Measurements from ENCODE around the gene RPS17.

RPS17 gene

DNA sequence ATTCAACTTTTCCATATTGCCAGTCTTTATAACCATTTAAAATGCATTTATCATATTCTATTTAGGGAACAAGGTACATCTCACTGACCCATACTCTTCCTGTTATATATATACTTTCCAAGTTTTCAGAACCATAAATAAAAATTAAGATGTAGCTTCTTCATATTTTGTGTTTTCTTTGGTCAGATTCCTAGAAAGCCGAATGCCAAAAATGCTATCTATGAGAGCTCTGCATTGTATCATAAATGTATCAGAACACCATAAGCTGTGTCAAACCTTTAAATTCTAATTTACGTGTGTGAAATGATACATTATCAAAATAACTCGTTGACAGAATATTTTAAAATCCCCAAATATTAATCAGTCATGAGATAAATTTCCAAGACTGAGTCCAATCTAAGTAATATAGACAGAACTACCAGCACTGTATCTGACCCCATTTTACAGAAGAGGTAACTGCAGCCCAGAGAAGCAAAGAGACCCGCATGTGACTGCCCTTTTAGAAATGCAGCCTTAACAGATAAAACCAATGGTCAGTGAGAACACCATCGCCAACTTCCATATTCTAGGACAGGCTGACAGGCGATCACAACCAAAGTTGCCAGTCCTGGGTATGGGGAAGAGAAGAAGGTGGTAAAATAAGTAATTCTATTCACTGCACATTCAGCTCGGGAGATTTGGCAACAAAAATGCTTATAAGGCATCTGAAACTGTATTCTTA, 16.2 kb upstream of the RPS17 start:
- no peaks in the 10 kb centered on the region for H3K36me3 Mint-ChIP-seq
- H3K27ac Mint-ChIP-seq: no peak overlapping the region
- H3K4me3 Mint-ChIP-seq: no peak overlapping the region
- peaks cover 9 to 11% of the 10 kb centered on the region in 2 donors for H3K4me1 Mint-ChIP-seq
- ATAC-seq (replicated peaks) (no peak), DNase-seq (no peak)
- peaks cover 20 to 21% of the 10 kb centered on the region in 2 donors for H3K27me3 Mint-ChIP-seq
- no peaks in the 10 kb centered on the region for H3K9me3 Mint-ChIP-seq

DNA sequence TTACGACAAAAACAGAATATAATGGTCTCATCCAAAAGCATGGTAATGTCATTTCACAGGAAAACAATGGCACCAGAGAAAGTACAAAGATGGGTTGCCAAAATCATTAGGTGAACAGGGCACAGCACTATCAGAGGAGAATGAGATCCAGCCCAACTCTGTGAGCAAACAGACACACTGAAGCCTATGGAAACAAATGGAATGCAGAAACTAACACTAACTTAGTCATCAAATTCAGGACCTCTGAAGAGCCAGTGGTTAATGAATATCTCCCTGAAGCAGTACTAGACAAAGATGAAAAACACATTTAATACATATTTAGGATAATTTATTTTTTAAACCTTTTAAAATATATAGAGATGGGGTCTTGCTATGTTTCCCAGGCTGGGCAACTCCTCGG, 14.6 kb upstream of the RPS17 start:
- no peak overlapping the region for H3K4me3 Mint-ChIP-seq
- no peaks in the 10 kb centered on the region for H3K9me3 Mint-ChIP-seq
- H3K27me3 Mint-ChIP-seq: peaks cover 24 to 33% of the 10 kb centered on the region in 2 donors
- no peaks in the 10 kb centered on the region for H3K36me3 Mint-ChIP-seq
- ATAC-seq (replicated peaks) (no peak), DNase-seq (no peak)
- no peak overlapping the region for H3K27ac Mint-ChIP-seq
- H3K4me1 Mint-ChIP-seq: peaks cover 23 to 27% of the 10 kb centered on the region in 2 donors

DNA sequence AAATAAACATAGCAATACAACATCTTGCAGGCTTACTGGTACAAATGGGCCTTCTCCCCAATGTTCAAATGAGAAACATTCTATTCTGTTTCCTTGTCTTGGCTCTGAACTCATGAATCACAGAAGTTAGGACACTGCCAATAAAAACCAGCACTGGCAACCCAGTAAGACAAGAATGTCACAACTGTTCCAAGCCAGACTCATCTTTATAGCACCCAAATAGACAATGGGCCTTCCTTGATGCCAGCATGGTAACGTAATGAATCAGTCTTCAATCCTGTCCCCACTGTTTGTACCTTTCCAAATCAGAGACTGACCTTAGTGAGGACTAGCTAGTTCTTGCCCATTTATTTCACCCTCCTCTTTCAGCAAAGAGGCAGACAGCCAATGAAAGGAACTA, 14.1 kb upstream of the RPS17 start:
- Mint-ChIP-seq H3K27ac (no peak overlapping the region), H3K27me3 (peaks cover 24 to 37% of the 10 kb centered on the region in 2 donors), H3K4me3 (no peak overlapping the region), H3K4me1 (peaks cover 24 to 28% of the 10 kb centered on the region in 2 donors), H3K9me3 (no peaks in the 10 kb centered on the region), H3K36me3 (no peaks in the 10 kb centered on the region)
- DNase-seq (no peak), ATAC-seq (replicated peaks) (no peak)

DNA sequence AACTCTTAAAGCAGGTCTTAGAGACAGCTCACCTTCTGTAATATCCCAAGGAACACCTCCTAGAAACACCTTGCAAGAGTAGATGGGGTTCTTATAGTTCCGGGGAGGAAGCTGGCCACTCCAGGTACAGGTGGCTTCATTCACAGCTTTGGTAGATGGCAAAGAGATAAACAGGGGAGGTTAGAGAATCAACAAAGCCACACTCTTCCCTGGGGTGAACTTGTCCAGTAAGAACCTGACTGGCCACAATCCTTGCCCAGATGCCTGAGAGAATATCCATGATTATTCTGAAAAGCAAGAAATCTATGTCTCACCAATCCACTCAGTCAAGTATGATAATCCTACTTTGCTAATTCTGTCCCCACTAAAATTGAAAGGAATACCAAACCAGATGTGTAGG, 13.6 kb upstream of the RPS17 start:
- Mint-ChIP-seq H3K27ac (no peak overlapping the region), H3K4me1 (peaks cover 24 to 31% of the 10 kb centered on the region in 2 donors), H3K9me3 (no peaks in the 10 kb centered on the region), H3K4me3 (no peak overlapping the region), H3K36me3 (no peaks in the 10 kb centered on the region), H3K27me3 (peaks cover 24 to 37% of the 10 kb centered on the region in 2 donors)
- ATAC-seq (replicated peaks) (no peak), DNase-seq (no peak)

DNA sequence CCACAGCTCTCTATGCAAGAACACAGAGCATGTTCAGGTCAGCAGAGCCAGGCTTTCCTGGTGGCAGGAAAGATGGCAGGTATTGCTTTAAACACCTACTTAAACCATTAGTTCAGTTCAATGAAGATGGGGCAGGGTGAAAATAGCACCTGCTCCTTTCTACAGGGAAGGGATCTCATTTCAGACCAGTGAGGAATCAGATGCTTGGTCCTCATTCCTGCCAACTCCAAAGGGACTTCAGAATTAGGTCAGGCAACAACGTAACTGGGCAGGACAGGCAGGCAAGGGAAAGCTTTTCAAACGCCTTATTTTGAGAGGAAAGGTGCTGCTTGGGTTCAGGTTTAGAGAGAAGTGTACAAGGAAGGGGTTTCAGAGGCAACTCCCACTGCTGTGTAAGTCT, 12.6 kb upstream of the RPS17 start:
- no peak overlapping the region for H3K4me3 Mint-ChIP-seq
- H3K9me3 Mint-ChIP-seq: no peaks in the 10 kb centered on the region
- no peak overlapping the region for H3K27ac Mint-ChIP-seq
- H3K4me1 Mint-ChIP-seq: peaks cover 27 to 38% of the 10 kb centered on the region in 2 donors
- no peaks in the 10 kb centered on the region for H3K36me3 Mint-ChIP-seq
- DNase-seq (no peak), ATAC-seq (replicated peaks) (no peak)
- H3K27me3 Mint-ChIP-seq: peaks cover 24 to 37% of the 10 kb centered on the region in 2 donors

DNA sequence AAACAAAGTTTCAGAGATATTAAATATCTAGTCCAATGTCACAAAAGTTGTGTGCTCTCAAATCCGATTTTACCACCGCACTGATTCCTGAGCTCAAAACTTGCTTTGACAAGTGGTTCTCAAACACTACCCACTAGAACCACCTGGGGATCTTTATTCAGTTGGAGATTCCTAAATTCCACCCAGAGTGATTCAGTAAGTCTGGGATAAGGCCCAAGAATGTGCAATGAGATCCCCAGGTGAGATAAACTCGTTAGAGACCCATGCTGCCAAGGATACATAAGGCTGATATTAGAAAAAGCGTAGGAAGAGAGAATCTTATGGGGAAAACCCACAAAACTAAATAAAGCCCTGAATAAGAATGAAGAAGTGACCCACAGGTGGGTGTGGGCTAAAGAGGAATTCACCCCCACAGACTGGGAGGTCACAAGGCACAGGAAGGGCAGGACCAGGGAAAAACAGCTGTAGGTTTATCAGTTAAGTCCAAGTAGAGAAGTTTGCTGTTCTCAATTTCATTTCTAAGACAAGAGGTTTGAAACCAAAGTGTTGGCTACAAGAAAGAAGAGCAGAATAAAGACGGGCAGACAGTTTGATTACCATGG, 11.5 kb upstream of the RPS17 start:
- Mint-ChIP-seq H3K27ac (peak overlapping the region; percentile 10), H3K4me1 (peaks cover 27 to 38% of the 10 kb centered on the region in 2 donors), H3K4me3 (peak overlapping the region; percentile 4 to 46), H3K9me3 (no peaks in the 10 kb centered on the region), H3K27me3 (peaks cover 21 to 39% of the 10 kb centered on the region in 2 donors), H3K36me3 (no peaks in the 10 kb centered on the region)
- DNase-seq (no peak), ATAC-seq (replicated peaks) (peak; percentile 61 to 72)

DNA sequence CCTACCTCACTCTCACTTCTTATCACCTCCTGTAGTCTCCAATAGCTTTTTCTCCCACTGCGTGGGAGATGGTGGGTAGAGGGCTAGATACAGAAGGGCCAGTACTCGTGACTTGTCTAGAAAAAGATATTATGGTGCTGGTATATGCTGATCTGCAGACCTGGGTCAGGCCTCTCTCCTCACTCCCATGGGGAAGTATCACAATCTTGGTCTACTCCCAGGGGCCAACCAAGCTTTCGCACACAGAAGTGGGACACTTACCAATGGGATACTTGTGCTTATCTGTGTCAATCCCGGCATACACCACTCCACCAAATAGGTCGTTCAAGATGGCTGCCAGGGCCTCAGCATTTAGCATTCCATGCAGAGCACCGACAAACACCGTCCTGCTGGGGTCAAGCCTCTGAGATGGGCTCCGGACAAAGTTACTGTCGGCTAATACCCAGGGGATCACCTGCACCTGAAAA, 9.0 kb upstream of the RPS17 start:
- no peaks in the 10 kb centered on the region for H3K36me3 Mint-ChIP-seq
- H3K27ac Mint-ChIP-seq: no peak overlapping the region
- H3K9me3 Mint-ChIP-seq: no peaks in the 10 kb centered on the region
- peaks cover 30 to 38% of the 10 kb centered on the region in 2 donors for H3K4me1 Mint-ChIP-seq
- ATAC-seq (replicated peaks) (peak; percentile 3 to 13), DNase-seq (no peak)
- peaks cover 36 to 55% of the 10 kb centered on the region in 2 donors for H3K27me3 Mint-ChIP-seq
- H3K4me3 Mint-ChIP-seq: no peak overlapping the region

DNA sequence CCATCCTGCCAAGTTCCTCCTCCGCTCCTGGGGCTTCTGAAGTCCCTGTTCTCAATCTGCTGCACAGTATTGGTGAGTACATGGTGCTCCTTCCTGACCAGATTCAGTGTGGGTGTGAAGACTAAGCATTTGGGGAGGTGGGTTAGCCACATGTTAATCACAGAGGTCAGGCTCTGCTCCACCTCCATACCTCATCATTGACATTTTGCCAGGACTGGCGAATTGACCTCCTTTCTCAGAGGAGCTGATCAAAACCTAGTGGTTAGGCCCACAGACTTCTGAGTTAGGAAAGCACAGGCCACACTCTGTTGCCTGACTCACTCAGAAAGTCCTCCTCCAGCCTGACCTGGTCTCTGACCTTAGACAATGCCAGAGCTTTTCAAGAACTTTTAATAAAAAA, 8.4 kb upstream of the RPS17 start:
- peak overlapping the region; percentile 33 for H3K27ac Mint-ChIP-seq

DNA sequence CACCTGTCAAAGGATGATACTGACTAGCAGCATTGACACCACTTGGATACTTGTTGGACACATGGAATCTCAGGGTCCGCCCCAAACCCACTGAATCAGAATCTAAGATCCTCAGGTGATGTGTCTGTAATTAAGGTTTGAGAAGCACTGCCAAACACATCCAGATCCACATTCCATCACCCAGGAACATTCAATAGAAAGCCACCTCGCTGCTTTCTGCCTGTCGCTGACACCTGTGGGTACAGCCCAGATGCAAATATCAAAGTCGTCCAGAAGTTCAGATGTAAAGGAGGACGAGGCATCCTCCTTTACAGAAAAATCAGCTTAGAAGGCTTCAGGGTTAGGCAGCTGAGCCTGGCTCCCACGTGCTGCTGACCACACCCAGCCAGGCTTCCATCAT, 5.2 kb upstream of the RPS17 start:
- no peak overlapping the region for H3K27ac Mint-ChIP-seq
- ATAC-seq (replicated peaks): no peak
- DNase-seq: no peak
- peaks cover 2 to 16% of the 10 kb centered on the region in 2 donors for H3K36me3 Mint-ChIP-seq
- H3K9me3 Mint-ChIP-seq: no peaks in the 10 kb centered on the region
- no peak overlapping the region for H3K4me3 Mint-ChIP-seq
- peaks cover 23 to 37% of the 10 kb centered on the region in 2 donors for H3K27me3 Mint-ChIP-seq
- peaks cover 16 to 18% of the 10 kb centered on the region in 2 donors for H3K4me1 Mint-ChIP-seq

More for the DNA sequence above, 8.4 kb upstream of the RPS17 start:
- H3K9me3 Mint-ChIP-seq: no peaks in the 10 kb centered on the region
- H3K36me3 Mint-ChIP-seq: no peaks in the 10 kb centered on the region
- peak; percentile 30 for DNase-seq
- peak; percentile 75 to 81 for ATAC-seq (replicated peaks)
- peaks cover 34 to 55% of the 10 kb centered on the region in 2 donors for H3K27me3 Mint-ChIP-seq
- peak overlapping the region in 1 of 2 donors; percentile 28 for H3K4me3 Mint-ChIP-seq
- H3K4me1 Mint-ChIP-seq: peaks cover 30 to 38% of the 10 kb centered on the region in 2 donors

DNA sequence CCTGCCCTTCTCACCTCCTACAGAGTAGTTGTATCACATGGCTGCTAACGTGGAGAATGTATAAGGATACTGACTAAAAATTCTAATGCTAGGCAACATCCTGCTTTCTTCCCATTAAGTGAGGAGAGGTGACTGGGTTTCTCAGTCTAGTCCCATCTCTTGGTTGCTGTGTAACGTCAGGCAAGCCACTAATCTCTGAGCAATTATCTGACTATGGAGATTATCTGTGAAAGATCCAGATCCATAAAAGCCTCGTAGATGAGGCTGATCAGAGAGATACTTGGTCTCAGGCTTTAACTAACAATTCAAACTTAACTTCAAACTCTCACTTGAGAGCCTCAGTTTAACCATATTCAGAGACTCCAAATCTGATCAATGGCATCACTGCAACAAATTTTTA, 4.7 kb upstream of the RPS17 start:
- H3K27me3 Mint-ChIP-seq: peaks cover 18 to 33% of the 10 kb centered on the region in 2 donors
- H3K36me3 Mint-ChIP-seq: peaks cover 2 to 19% of the 10 kb centered on the region in 2 donors
- no peak overlapping the region for H3K4me3 Mint-ChIP-seq
- H3K4me1 Mint-ChIP-seq: peaks cover 11 to 13% of the 10 kb centered on the region in 2 donors
- DNase-seq (no peak), ATAC-seq (replicated peaks) (no peak)
- H3K9me3 Mint-ChIP-seq: no peaks in the 10 kb centered on the region
- H3K27ac Mint-ChIP-seq: no peak overlapping the region

DNA sequence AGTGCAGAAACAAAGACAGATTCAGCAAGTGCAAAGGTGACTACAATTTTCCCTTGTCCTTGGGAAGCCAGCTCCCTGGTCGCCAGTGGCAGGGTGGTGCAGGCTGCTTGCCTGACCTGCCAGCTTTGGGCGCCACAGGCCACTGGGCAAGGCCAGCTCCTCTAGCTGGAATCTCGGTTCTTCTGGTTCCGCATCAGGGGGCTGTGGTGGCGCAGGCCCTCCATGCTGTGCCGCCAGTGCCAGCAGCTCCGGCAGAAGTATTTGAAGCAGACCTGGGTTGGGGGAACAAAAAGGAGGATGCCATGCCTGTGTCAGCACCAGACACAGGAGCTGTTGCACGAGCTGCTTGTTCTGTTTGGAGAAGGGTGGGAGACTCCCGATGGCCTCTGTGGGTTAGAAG, 4.2 kb upstream of the RPS17 start:
- Mint-ChIP-seq H3K4me3 (no peak overlapping the region), H3K9me3 (no peaks in the 10 kb centered on the region), H3K27me3 (peaks cover 17 to 27% of the 10 kb centered on the region in 2 donors), H3K36me3 (peaks cover 7 to 25% of the 10 kb centered on the region in 2 donors), H3K27ac (no peak overlapping the region), H3K4me1 (peaks cover 9 to 13% of the 10 kb centered on the region in 2 donors)
- DNase-seq (no peak), ATAC-seq (replicated peaks) (no peak)

DNA sequence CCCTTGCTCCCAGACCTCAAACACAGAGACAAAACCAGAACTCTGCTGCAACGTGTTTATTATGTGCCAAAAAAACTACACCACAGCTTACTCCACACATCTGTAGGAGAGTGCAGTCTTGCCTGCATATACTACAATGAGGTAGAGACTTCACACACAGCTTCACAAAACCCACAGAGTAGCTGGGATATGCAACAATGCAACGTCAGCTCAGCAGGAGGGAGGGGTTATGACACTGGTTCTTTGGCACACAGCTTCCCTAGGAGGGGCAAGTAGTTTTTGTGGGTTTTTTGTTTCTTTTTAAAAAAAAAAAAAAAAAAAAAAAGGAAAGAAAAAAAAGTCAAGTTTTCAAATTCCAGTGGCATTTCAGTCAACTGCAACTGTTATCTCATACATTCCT, 2.9 kb upstream of the RPS17 start:
- Mint-ChIP-seq H3K9me3 (no peaks in the 10 kb centered on the region), H3K27ac (no peak overlapping the region), H3K4me3 (no peak overlapping the region), H3K27me3 (peaks cover 17 to 26% of the 10 kb centered on the region in 2 donors), H3K4me1 (peaks cover 12 to 15% of the 10 kb centered on the region in 2 donors), H3K36me3 (peaks cover 18 to 38% of the 10 kb centered on the region in 2 donors)
- DNase-seq (no peak), ATAC-seq (replicated peaks) (no peak)

DNA sequence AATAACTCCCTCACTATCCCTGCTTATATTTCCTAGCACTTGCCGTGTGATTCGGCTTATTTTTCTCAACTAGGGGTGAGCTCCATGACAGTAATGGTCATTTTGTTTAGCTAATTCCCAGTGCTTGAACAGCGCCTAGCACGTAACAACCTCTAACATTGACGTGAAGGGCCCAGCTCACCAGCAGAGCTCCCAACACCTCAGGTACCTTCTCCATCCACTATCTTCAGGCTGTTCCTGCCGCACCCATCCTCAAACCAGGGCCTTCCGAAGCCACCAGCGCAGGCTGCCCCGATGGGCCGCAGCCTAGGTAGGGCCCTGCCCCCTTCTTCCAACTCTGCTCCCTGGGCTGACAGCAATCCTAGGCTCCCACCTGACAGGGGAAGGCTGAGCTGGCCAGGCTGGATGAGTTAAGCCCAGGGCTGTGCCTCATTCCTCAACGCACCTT, 751 bp upstream of the RPS17 start:
- Mint-ChIP-seq H3K4me1 (peaks cover 23 to 36% of the 10 kb centered on the region in 2 donors), H3K4me3 (peak overlapping the region; percentile 97 to 98), H3K36me3 (peaks cover 37 to 59% of the 10 kb centered on the region in 2 donors), H3K27ac (peak overlapping the region; percentile 98), H3K9me3 (no peaks in the 10 kb centered on the region), H3K27me3 (peaks cover 8 to 18% of the 10 kb centered on the region in 2 donors)
- DNase-seq (no peak), ATAC-seq (replicated peaks) (peak; percentile 3)

DNA sequence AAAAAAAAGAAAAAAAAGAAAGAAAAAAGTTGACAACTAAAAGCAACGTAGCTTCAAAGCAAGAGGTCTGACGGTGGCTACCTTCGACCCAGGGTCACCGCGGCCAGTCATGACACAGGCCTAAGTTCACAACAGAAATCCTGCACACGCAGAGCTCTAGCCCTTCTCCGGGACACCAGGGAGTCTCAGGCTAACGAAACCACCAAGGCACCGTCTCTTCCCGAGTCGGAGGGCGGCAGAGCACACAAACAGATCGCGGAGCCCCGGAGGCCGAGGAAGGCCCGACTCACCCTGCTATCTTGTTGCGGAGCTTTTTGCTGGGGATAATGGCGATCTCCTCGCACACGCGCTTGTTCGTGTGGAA, 584 bp downstream of the RPS17 start:
- peaks cover 0 to under 1% of the 10 kb centered on the region in 2 donors for H3K9me3 Mint-ChIP-seq
- ATAC-seq (replicated peaks) (peak in 1 of 2 donors; percentile 0), DNase-seq (no peak)
- peak overlapping the region; percentile 98 for H3K27ac Mint-ChIP-seq
- H3K36me3 Mint-ChIP-seq: peaks cover 42 to 71% of the 10 kb centered on the region in 2 donors
- peaks cover 0 to 5% of the 10 kb centered on the region in 2 donors for H3K27me3 Mint-ChIP-seq
- H3K4me3 Mint-ChIP-seq: peak overlapping the region; percentile 97 to 98
- peaks cover 23 to 37% of the 10 kb centered on the region in 2 donors for H3K4me1 Mint-ChIP-seq

Data from stimulated activated naive B cell treated with anti-CD40 and anti-IgM and Interleukin-4, amounts not matched to agents 10 μg/mL and 1 μg/mL and 100 μg/mL, for 72 hours (primary cell).